Endodermal cell (in vitro differentiated cells): ENCODE measurements around the gene PAN3. TPM values are rescaled to one million over a fixed set of nuclear protein-coding genes. Genes with fewer than 3 reads are reported as not detected.

Experiments used
- DNase-seq: peaks from one replicate; pipeline ENCODE4 v3.0.0-alpha.2; 2017
- H3K27ac ChIP-seq: 2 replicates; pipeline ENCODE4 v1.5.1; 2013; ENCODE audit warnings: mild to moderate bottlenecking, low read depth, low read length, moderate library complexity
- H3K27me3 ChIP-seq: 2 replicates; pipeline ENCODE4 v1.6.1; 2013; ENCODE audit warnings: mild to moderate bottlenecking, low read length, moderate library complexity; ENCODE audit not compliant: insufficient read depth, control insufficient read depth, poor library complexity, severe bottlenecking
- H3K36me3 ChIP-seq: 2 replicates; pipeline ENCODE4 v1.7.0; 2013; ENCODE audit warnings: mild to moderate bottlenecking, low read length, moderate library complexity; ENCODE audit not compliant: control insufficient read depth, insufficient read depth
- H3K4me1 ChIP-seq: one replicate; pipeline ENCODE4 v1.7.0; 2013; ENCODE audit warnings: low read length; ENCODE audit not compliant: control insufficient read depth, insufficient read depth
- H3K4me3 ChIP-seq: 2 replicates; pipeline ENCODE4 v1.5.1; 2013; ENCODE audit warnings: mild to moderate bottlenecking, low read length, moderate library complexity
- H3K9ac ChIP-seq: 2 replicates; pipeline ENCODE4 v1.6.1; 2013; ENCODE audit warnings: mild to moderate bottlenecking, low read length, moderate library complexity; ENCODE audit not compliant: poor library complexity, severe bottlenecking; ENCODE audit errors: extremely low read depth
- H3K9me3 ChIP-seq: 2 replicates; pipeline ENCODE4 v1.6.1; 2013; ENCODE audit warnings: mild to moderate bottlenecking, low read length, moderate library complexity; ENCODE audit not compliant: control insufficient read depth
- H3K27ac Mint-ChIP-seq: 2 replicates; pipeline ENCODE4 v1.8.0; 2020; ENCODE audit warnings: mixed read lengths
- H3K27me3 Mint-ChIP-seq: 2 replicates; pipeline ENCODE4 v1.8.0; 2021; ENCODE audit warnings: mild to moderate bottlenecking, mixed read lengths; ENCODE audit not compliant: insufficient read depth
- H3K36me3 Mint-ChIP-seq: 2 replicates; pipeline ENCODE4 v1.8.0; 2020; ENCODE audit warnings: low read depth, mixed read lengths
- H3K4me1 Mint-ChIP-seq: 2 replicates; pipeline ENCODE4 v1.8.0; 2020; ENCODE audit warnings: mixed read lengths
- H3K4me3 Mint-ChIP-seq: 2 replicates; pipeline ENCODE4 v1.8.0; 2020; ENCODE audit warnings: mild to moderate bottlenecking, moderate library complexity, mixed read lengths
- H3K9me3 Mint-ChIP-seq: 2 replicates; pipeline ENCODE4 v1.8.0; 2020; ENCODE audit warnings: mild to moderate bottlenecking, mixed read lengths
- WGBS, 2 experiments: methylation state at CpG; one replicate each; pipeline versions ENCODE4 v1.1.5 to v1.1.7; 2013; ENCODE audit warnings: missing lambda C conversion rate in 2 of 2, mixed read lengths in 1 of 2; ENCODE audit not compliant: insufficient coverage in 1 of 2, insufficient read length in 1 of 2; 5-methylcytosine and 5-hydroxymethylcytosine counted together
- total RNA-seq, 2 donors: library from RNA; stranded (reverse); fragmentation: NEBNext Ultra II Directional in 1 of 2; extraction: Animal tissue kit (Norgen Biotek cat#: 25700) in 1 of 2; gene quantifications; 2 replicates in 1 of 2; 3 replicates in 1 of 2; pipeline ENCODE4 v1.2.1, GENCODE V29; 2021
- TF ChIP-seq, protein P1 (sequence below): fragments of 200-600 bp; sonication (generic); conservative IDR thresholded peaks from 2 replicates; pipeline ENCODE4 v1.5.0; 2021; ENCODE audit warnings: antibody characterized with exemption, mild to moderate bottlenecking

Gene PAN3
- total RNA-seq, 2 donors from 2014 or later, result 73.5 to 73.8 TPM

DNA sequence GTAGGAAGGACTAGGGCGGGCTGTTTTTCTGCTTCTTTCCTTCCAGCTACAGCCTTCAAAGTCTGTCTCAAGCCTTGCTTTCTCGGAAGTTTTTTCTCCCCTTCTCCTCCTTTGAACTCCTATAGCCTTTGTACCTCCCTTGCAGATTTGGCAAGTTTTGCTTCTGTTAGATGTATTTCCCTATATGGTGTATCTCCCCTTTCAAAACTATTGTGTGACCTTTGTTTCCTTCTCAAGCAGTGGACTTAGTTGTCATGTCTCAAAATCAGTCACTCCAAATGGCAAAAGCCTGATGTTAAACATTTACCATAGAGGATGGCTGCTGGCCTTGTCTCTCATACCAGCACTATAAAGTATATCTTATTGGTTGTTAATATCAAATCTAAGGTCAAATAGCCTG, 203.9 kb downstream of the PAN3 start:
- WGBS, 2 experiments, result 94% methylated on average over 2 of the region's 2 CpGs; no CpG with 5 or more reads in 1 of the 2 experiments
- no peak overlapping the region for H3K4me3 Mint-ChIP-seq
- no peaks in the 10 kb centered on the region for H3K9me3 Mint-ChIP-seq
- no peaks in the 10 kb centered on the region for H3K9me3 ChIP-seq
- H3K4me3 ChIP-seq, result no peak overlapping the region
- H3K4me1 ChIP-seq, result peaks cover under 1% of the 10 kb centered on the region
- no peaks in the 10 kb centered on the region for H3K36me3 Mint-ChIP-seq
- H3K36me3 ChIP-seq, result no peaks in the 10 kb centered on the region
- TF ChIP-seq, protein P1, sequence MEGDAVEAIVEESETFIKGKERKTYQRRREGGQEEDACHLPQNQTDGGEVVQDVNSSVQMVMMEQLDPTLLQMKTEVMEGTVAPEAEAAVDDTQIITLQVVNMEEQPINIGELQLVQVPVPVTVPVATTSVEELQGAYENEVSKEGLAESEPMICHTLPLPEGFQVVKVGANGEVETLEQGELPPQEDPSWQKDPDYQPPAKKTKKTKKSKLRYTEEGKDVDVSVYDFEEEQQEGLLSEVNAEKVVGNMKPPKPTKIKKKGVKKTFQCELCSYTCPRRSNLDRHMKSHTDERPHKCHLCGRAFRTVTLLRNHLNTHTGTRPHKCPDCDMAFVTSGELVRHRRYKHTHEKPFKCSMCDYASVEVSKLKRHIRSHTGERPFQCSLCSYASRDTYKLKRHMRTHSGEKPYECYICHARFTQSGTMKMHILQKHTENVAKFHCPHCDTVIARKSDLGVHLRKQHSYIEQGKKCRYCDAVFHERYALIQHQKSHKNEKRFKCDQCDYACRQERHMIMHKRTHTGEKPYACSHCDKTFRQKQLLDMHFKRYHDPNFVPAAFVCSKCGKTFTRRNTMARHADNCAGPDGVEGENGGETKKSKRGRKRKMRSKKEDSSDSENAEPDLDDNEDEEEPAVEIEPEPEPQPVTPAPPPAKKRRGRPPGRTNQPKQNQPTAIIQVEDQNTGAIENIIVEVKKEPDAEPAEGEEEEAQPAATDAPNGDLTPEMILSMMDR, result no peak
- H3K27ac ChIP-seq, result no peak overlapping the region
- no peaks in the 10 kb centered on the region for H3K27me3 ChIP-seq
- no peak for DNase-seq
- H3K4me1 Mint-ChIP-seq, result peaks cover 2% of the 10 kb centered on the region
- no peak overlapping the region for H3K9ac ChIP-seq
- no peaks in the 10 kb centered on the region for H3K27me3 Mint-ChIP-seq
- no peak overlapping the region for H3K27ac Mint-ChIP-seq

DNA sequence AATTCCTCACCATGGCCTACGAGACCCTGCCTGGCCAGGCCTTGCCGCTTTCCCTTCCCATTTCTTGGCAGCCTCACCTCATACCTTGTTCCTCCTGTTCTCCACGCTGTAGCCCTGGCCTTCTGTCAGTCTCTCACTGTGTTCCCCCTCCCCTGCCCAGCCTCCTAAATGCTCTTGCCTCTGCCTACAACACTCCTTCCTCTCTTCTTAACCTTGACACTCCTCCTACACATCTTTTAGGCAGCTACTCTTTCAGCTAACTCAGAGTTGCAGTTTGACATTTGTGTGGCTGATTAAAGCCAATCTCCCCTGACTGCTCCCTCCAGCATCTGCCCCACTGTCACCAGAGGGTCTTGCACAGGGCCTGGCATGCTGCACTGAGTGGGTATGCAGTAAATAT, 205.8 kb downstream of the PAN3 start:
- Histone ChIP-seq H3K9me3 (no peaks in the 10 kb centered on the region), H3K9ac (no peak overlapping the region), H3K27ac (no peak overlapping the region), H3K27me3 (no peaks in the 10 kb centered on the region), H3K36me3 (no peaks in the 10 kb centered on the region), H3K4me1 (no peaks in the 10 kb centered on the region), H3K4me3 (no peak overlapping the region)
- Mint-ChIP-seq H3K4me1 (peaks cover 8% of the 10 kb centered on the region), H3K4me3 (no peak overlapping the region), H3K27ac (no peak overlapping the region), H3K36me3 (no peaks in the 10 kb centered on the region), H3K9me3 (no peaks in the 10 kb centered on the region), H3K27me3 (no peaks in the 10 kb centered on the region)
- 85 to 93% methylated on average over 3 of the region's 3 CpGs for WGBS, 2 experiments
- DNase-seq, result no peak
- TF ChIP-seq, protein P1, result no peak

Other genes with a start within 250 kb of the PAN3 start
- not detected for gene PDX1, start 218.5 kb upstream of the PAN3 start, total RNA-seq
- gene CDX2, start 169.2 kb upstream of the PAN3 start, total RNA-seq, result not detected
- not detected for gene URAD, start 149.9 kb upstream of the PAN3 start, total RNA-seq
- under 1 TPM; 0.09 to 0.13 TPM for gene FLT3, start 38.0 kb upstream of the PAN3 start, total RNA-seq